ENCODE data around the gene LEFTY1.
"Not testable (repeated sequence)": the region's sequence is repeated elsewhere in the genome, so short reads cannot be mapped to it uniquely, and the experiment has no call there.

- not testable (repeated sequence) for TF ChIP-seq POLR2A, CTCF (IDR thresholded peaks at IDR 0.05)
Measured at GRCh38 chr1:225836296-225836695, 52.6 kb downstream of the LEFTY1 start.

Measured in right lobe of liver (tissue), 4 donors.